D721Med (cell line): Measurements from ENCODE around the gene PRUNE2.

Experiments
- DNase-seq: peaks from one replicate; pipeline ENCODE4 v3.0.0; 2011; ENCODE audit warnings: low spot score; ENCODE audit not compliant: insufficient read length
- FAIRE-seq: peaks from 2 replicates; lab custom pipeline; 2011; peaks lifted over from hg19 to GRCh38; lab: Jason Lieb, UNC
- CTCF ChIP-seq: IDR thresholded peaks from 2 replicates; pipeline ENCODE4 v1.5.1; 2012; ENCODE audit warnings: mild to moderate bottlenecking, control low read depth; ENCODE audit not compliant: insufficient read depth; ENCODE audit errors: missing control alignments

The PRUNE2 gene

GRCh38 chr9:76651119-76651705, 254.7 kb downstream of the PRUNE2 start:
- DNase-seq (no peak), FAIRE-seq (no peak)
- TF ChIP-seq CTCF = no peak

DNA sequence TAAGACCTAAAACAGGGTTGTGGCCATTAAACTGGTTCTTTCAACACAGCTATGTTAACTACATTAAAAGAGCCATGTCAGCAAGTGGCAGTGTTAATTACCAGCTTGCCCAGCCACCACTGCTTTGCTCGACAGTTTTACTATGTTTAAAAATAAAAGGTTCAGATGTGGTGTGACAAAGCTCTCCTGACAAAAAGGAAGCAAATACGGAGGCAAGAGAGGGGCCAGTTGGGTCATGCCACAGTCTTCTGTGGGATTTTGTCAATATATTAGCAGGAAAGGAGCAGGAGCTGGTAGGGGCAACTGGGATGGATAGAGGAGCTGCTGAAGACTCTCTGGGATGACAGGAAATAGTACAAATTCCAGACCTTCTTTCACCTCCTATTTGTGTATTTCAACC, 255.2 kb downstream of the PRUNE2 start:
- DNase-seq = no peak
- no peak for FAIRE-seq

DNA sequence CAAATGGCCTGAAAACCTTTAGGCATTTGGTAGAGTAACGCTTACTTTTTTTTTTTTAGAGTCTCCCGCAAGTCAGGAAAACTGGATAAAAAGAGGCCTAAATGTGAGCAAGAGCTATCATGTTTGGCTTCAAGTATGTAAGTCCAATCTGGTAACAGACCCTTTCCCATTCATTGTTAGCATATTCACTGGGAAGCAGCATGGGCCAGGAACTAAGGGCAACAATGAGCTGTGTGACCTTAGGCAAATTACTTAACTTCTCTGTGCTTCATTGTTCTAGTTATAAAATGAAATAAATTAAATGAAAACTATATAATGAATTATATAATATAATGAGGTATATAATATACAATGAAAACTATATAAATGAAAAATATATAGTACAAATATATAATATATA, 256.0 kb downstream of the PRUNE2 start:
- DNase-seq (no peak), FAIRE-seq (no peak)
- TF ChIP-seq CTCF = no peak

More for the DNA sequence above, 255.2 kb downstream of the PRUNE2 start:
- TF ChIP-seq CTCF = no peak

DNA sequence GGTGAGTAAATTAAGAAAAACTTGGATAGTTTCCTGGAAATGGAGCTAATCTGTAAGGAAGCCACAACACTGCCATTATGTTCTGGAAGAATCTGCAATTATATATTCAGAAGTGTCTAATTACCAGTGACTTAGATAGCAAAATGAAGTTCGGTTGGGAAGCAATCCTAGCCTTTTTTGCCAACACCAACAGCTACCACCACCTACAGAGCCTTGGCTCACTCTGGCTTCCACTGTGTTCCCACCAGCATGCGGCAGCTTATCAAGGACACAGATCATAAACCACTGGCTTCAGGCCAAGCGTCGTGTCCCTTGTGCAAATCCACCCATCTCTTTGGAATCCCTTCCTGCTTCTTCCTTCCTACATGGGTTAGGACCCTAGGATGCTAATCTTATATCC, 259.7 kb downstream of the PRUNE2 start:
- FAIRE-seq (no peak), DNase-seq (no peak)
- no peak for TF ChIP-seq CTCF

DNA sequence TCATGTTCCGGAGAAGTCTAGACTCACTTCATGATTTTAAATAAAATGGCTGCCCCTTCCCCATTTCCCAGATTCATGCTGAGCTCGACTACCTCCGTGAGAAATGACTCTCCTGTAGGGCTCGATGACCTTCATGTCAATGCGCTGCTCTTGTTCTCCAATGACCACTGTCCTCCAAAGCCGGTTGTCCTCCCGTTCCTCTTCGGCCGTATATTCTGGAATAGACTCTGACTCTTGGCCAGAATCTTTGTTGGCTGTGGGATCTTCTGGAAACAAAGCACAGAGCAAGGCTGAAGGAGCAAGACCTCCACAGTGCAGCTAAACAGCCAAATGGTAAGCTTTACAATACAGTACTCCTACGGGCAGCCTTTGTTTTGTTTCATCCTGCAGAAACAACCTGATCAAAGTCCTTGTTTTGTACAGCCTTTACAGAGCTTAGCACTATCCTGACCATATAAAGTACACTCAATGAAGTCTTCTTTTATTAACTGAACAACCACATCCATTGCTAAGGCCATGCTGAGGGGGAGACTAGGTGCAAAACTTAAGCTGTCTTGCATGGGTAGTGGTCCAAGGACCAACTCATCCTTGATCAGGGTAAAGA, 261.2 kb downstream of the PRUNE2 start:
- no peak for FAIRE-seq
- no peak for TF ChIP-seq CTCF
- DNase-seq = no peak

- no peak for TF ChIP-seq CTCF
- no peak for DNase-seq
- FAIRE-seq = no peak
Measured at GRCh38 chr9:76644171-76644570, 261.7 kb downstream of the PRUNE2 start.

GRCh38 chr9:76643399-76644117, 262.4 kb downstream of the PRUNE2 start:
- no peak for TF ChIP-seq CTCF
- FAIRE-seq = no peak
- no peak for DNase-seq
